NCI-H2196 (cell line): ENCODE measurements around the gene PPP2R2B.
"Not testable (repeated sequence)": the region's sequence is repeated elsewhere in the genome, so short reads cannot be mapped to it uniquely, and the experiment has no call there.

Experiments
- DNase-seq: peaks from one replicate; lab custom pipeline; 2025; ENCODE audit not compliant: unreplicated experiment; lab: John Stamatoyannopoulos, UW

The PPP2R2B gene

DNA sequence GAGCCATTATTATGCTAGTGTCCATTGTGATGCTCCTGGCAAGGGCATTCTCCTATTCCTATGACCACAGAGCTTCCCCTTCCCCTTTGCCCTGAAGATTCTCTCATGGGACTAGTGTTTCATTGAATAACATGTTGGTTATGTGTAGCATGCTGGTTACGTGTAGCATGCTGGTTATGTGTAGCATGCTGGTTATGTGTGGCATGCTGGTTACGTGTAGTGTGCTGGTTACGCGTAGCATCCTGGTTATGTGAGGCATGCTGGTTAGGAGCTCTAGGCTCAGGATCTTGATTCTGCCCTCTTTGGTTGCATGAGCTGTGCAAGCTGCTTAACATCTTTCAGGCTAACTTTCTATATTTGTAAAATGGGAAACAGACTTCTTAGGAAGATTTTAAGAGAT lies 316.1 kb downstream of the PPP2R2B start:
- no peak for DNase-seq

DNA sequence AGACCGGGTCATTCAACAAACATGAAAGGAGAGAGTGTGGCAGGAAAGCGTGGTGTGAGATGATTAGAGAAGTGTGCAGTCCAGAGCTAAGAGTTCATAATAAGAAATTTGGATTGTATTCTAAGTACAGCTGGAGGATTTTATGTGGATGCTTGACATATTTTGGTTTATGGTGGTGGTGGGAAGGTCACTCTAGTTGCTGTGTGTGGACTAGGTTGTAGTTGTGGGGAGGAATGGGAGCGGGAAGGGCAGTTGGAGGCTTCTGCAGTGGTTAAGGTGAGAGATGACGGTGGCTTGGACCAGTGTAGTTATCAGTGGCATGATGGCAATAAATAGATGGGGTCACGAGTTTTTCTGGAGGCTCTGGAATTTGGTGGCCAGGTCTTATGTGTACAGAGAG lies 316.8 kb downstream of the PPP2R2B start:
- no peak for DNase-seq

DNA sequence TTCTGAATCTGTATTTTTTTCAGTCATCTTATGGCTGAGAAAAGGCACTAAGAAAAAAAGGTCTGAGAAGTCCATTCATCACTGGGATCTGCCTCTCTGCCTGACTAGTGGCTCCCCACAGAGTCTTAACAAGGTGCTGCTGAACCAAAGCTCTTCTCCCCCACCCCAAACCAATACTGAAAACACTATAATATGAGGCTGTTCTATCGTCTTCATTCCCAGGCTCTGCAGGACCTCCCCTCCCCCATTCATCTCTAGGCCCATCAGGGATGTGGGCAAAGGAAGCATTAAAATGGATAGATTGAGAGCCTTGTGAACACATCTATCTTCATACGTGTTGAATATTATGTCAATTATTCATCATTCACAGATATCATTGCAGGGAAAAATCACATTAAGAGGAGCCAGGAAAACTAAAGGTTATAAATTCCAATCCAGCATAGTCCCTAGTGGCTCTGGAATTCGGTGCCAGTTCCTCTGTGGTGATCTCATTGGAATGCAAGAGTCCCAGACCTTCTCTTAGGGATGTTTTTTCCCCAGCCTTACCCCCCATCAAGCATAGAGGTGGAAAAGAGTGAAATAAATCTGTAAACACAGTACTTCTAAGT lies 318.2 kb downstream of the PPP2R2B start:
- no peak for DNase-seq

GRCh38 chr5:146556884-146557283 lies 321.7 kb downstream of the PPP2R2B start:
- DNase-seq: not testable (repeated sequence)

GRCh38 chr5:146553446-146553845 lies 325.1 kb downstream of the PPP2R2B start:
- no peak for DNase-seq

DNA sequence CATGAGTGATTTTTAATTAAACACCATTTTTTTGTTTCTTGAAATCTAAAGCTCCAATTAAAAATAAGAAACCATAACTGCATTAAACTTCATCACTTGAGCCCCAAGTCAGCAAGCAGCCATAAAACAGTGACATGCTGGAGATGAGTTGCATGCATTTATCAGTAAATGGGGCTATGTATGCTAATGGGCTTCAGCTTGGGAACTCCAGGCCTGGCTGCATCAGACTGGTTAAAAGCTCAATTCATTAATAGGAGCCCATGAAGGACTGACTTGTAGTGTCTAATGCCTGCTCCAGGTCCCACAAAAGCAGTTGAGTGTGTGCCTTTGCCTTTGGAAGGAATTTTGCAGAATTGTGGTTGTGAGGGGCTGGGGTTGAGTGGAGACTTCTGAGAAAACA lies 328.9 kb downstream of the PPP2R2B start:
- DNase-seq: no peak

- no peak for DNase-seq
These were observed 329.6 kb downstream of the PPP2R2B start for GRCh38 chr5:146548781-146549449.

DNA sequence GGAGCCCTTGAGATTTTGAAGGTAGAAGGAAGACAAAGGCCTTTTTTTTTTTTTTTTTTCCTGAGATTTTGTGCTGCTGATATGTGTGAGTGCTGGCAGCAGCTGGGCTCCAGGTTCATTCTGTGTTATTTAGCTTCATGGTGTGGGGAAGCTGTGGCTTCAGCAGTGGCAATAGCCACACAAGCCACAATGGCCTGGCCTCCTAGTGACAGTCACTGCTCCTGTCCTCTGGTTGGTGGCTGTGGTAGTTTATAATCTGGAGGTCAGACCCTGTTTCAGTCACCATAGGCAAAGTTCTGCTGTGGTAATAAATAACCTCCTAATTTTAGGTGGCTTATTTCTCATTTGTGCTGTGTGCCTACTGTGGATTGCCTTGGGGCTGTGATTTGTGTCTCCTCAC lies 334.3 kb downstream of the PPP2R2B start:
- no peak for DNase-seq

DNA sequence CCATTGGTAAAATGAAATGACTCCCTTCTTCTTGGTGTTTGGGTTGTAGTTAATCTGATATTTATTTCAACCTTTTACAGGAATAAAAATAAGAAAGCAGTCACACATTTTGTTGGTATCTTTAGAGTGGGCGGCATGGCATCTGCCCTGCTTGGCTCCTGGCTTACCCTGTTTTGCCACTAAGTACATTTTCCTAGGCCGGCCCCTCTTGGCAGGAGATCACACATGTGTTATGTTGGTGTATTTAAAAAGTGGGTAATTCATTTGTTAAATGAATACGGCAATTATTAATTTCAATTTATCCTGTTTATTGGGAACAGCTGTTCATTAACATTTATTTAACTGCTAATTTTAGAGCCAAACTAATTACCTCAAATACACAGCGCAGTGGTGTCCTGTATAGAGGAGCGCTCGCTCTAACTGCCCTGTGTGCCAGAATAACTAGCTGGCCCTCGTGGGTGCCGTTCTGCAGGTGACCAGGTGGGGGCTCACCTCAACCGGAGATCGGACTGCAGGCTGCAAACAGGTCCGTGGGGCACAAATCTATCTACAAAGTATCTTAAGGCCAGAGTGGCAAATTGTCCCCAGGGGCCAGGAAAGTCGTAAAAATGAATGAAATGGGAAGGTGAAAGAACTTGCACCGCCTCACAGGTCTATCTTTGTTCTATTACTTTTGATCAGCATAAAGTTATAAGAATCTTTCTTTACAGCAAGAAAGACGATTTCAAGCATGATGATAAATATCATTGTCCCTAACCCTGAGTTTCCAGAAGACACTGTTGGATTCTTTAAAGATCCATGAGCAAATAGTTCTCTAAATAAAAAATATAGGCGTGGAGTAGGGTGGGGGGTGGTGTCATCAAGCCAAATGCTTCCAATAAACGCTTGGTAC lies 336.4 kb downstream of the PPP2R2B start:
- peak; percentile 80 for DNase-seq

GRCh38 chr5:146540414-146540813 lies 338.1 kb downstream of the PPP2R2B start:
- no peak for DNase-seq

DNA sequence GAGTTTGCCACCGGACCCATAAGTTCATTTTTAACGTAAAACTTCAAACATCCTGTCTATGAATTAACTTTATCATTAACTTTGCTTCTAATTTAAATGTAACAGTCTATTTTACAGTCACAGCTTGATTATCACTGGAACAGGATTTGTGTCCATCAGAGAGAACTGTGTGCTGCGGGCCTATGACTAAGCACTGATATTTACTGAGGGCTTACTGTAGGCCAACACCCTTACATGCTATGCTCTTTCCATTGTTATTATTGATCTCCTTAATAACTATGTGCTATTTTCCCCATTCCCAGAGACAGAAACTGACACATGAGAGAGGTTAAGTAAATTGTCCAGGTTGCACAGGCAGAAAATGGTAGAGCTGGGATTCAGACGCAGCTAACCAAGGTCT lies 338.6 kb downstream of the PPP2R2B start:
- DNase-seq: no peak

GRCh38 chr5:146538432-146538831 lies 340.1 kb downstream of the PPP2R2B start:
- DNase-seq: no peak

DNA sequence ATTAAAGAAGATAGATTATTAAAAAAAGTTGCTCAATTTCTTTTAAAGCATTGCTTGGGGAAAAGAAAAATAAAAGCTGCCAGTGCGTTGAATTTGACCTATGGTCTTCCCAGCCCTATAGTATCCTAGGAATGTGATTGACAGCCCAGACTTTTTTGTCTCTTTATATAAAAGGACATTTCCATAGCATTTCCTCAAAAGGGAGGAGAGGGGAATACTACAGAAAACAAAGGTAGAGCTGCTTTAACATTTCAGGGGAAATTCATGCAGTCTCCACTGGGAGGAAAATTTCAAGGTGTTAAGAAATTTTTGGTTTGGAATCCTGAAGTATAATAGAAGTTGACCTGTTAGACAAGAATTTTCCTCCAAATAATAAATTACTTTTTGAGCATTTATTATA lies 344.7 kb downstream of the PPP2R2B start:
- no peak for DNase-seq

DNA sequence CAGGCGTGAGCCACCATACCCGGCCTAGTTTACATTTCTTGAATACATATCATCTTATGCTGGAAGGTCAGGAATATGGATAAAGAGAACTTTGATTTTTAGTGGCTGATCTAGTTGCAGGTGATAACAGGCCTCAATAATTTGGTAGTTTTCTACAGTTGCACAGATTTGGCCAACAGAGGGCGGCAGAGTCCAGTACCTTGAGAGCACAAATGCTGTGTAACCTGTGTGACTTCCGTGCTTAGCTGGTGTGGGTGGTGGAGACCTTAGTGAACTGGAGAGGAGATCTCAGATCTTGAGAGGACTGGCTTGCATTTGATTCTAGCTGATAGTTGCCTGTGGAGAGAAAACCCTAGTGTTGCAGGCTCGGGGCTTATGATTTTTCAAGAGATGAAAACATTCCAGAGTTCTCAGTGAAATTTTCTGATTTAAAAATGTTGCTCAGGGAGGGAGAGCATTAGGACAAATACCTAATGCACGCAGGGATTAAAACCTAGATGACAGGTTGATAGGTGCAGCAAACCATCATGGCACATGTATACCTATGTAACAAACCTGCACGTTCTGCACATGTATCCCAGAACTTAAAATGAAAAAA lies 345.2 kb downstream of the PPP2R2B start:
- DNase-seq: peak; percentile 85
